ENCODE measurements around the gene GSTT2. TPM values are rescaled to one million over a fixed set of nuclear protein-coding genes. Genes with fewer than 3 reads are reported as not detected.
"Not testable (repeated sequence)": the region's sequence is repeated elsewhere in the genome, so short reads cannot be mapped to it uniquely, and the experiment has no call there.

GSTT2 gene
- total and polyA plus RNA-seq, 5 experiments from 2014 or later = not detected

DNA sequence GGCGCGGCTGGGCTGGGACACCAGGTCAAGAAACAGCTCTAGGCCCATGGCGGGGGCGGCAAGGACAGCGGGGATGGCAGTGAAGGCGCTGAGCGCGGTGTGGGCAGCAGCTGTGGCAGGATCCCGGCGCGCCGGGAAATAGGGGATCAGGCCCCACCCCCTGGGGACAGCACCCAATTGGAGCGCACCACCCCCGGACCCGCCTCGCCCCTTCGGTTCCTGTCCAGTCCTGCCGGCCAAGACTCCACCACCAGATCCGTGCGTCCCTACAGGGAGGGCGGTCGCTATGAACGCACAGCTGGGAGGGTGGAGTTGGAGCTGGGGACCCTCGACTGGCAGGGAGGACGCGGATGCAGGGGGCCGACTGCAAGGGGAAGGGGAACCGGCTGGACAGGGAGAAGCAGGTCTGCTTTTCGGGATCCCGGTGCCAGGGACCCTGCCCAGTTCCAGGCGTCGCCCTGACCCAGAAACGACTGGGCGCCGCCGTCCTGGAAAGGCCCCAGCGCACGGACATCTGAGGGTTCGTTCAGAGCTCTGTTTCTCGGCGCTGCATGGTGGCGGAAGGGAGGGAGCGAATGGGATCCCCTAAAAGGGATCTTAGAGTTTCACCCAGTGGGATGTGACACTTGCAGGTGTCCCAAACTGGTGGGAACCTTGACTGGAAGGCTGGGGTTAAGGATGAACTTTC lies 18.7 kb upstream of the GSTT2 start, which contains the start of gene GSTT2B:
GSTT2B (minus strand) TSS at position 112 of the 688 bp plus-strand sequence; CDS start at position 48, 64 bp downstream.
- H3K4me1 Mint-ChIP-seq, POLR2A ChIA-PET, H3K4me3 Mint-ChIP-seq, H3K36me3 Mint-ChIP-seq, H3K27me3 Mint-ChIP-seq, H3K9me3 Mint-ChIP-seq, H3K27ac Mint-ChIP-seq, ATAC-seq, DNase-seq: not testable (repeated sequence)

DNA sequence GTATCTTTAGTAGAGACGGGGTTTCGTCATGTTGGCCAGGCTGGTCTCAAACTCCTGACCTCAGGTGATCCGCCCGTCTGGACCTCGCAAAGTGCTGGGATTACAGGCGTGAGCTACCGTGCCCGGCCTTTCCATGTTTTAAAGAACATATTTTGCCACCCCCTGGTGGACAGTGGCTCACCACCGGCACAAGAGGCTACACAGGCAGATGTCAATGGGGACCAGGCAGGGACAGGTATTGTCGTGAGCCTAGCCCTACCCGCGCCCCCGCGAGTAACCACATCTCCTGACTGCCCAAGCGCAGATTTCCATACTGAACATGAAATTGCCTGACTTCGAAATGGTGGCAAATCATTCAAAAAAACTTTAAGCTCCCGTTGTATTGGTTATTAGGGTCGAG lies 13.8 kb upstream of the GSTT2 start:
- DNase-seq, H3K27me3 Mint-ChIP-seq, POLR2A ChIA-PET, H3K9me3 Mint-ChIP-seq, H3K27ac Mint-ChIP-seq, H3K4me3 Mint-ChIP-seq: not testable (repeated sequence)
- peak; percentile 44 to 54 for ATAC-seq
- Mint-ChIP-seq H3K4me1 (peaks cover 11 to 21% (median 18%) of the 10 kb centered on the region in 4 donors), H3K36me3 (peaks cover 0 to 17% (median 0%) of the 10 kb centered on the region in 3 donors)

DNA sequence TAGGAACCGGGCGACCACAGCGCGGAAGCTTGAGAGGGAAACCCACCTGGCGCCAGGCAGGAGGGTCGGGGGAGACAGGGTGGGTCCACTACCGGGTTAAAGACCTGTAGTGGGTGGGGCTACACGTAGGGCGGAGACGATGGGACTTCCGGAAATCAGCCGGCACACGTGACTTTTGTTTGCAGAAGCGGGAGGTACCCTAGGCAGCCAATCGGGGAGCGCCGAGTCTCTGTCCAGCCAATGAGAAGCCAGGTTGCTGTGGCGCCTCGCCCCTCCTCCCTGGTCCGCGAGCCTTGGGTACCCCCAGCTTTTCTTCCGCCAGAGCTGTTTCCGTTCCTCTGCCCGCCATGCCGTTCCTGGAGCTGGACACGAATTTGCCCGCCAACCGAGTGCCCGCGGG lies 13.4 kb upstream of the GSTT2 start, which contains the start of gene DDTL:
DDTL (plus strand) TSS at position 321 of the 400 bp plus-strand sequence; CDS start at position 348, 27 bp downstream.
- DNase-seq, H3K4me3 Mint-ChIP-seq, H3K9me3 Mint-ChIP-seq, H3K27ac Mint-ChIP-seq, POLR2A ChIA-PET, H3K27me3 Mint-ChIP-seq: not testable (repeated sequence)
- Mint-ChIP-seq H3K4me1 (peaks cover 11 to 23% (median 22%) of the 10 kb centered on the region in 4 donors), H3K36me3 (peaks cover 0 to 22% (median 0%) of the 10 kb centered on the region in 3 donors)
- ATAC-seq = peak; percentile 95 to 97

DNA sequence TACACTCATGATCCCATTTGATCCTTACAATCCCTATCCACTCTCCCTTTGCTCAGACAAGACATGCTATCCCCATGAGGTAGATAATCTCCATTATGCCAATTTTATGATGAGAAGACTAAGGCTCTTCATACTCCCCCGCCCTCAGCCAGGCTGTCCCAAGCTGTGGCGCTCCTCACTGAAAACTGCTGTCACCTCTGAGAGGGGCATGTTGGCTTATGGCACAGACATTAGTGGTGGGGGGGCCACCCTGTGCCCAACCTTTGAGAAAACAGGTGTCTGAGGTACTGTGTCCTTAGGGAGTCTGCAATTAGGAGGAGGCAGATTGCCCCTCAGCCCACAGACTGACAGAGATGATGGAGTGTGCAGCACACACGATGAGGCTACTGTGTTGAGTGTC lies 10.9 kb upstream of the GSTT2 start:
- Mint-ChIP-seq H3K36me3 (peaks cover 0 to 26% (median 0%) of the 10 kb centered on the region in 3 donors), H3K27ac (peak overlapping the region in 1 of 10 donors; percentile 38), H3K4me1 (peaks cover 11 to 26% (median 26%) of the 10 kb centered on the region in 4 donors), H3K27me3 (no peaks in the 10 kb centered on the region), H3K9me3 (no peaks in the 10 kb centered on the region), H3K4me3 (peak overlapping the region in 5 of 10 donors; percentile 6 to 54 (median 46))
- DNase-seq (no peak), ATAC-seq (no peak)
- POLR2A ChIA-PET = no interaction called here

DNA sequence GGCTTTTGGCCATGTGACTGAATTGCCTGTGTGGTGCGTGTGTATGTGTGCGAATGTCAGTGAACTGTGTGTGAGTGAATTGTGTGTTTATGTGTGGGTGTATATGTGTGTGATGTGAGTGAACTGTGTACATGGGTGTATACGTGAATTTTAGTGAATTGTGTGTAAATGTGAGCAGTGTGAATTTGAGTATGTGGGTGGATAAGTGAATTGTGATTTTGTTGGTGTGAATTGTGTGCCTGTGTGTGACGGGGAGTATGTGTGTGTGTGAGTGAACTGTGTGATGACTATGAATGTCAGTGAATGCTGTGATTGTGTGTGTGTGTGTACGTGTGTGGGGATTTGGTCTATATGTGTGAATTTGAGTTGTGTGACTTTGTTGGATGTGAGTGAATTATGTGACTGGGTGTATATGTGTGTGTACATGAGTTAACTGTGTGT lies 9.7 kb upstream of the GSTT2 start:
- Mint-ChIP-seq H3K27ac (peak overlapping the region in 5 of 10 donors; percentile 14 to 74 (median 24)), H3K4me3 (peak overlapping the region in 3 of 10 donors; percentile 32 to 70 (median 52)), H3K9me3 (no peaks in the 10 kb centered on the region), H3K36me3 (peaks cover 0 to 26% (median 0%) of the 10 kb centered on the region in 3 donors), H3K27me3 (no peaks in the 10 kb centered on the region), H3K4me1 (peaks cover 11 to 26% (median 26%) of the 10 kb centered on the region in 4 donors)
- DNase-seq (no peak), ATAC-seq (no peak)
- POLR2A ChIA-PET = no interaction called here

DNA sequence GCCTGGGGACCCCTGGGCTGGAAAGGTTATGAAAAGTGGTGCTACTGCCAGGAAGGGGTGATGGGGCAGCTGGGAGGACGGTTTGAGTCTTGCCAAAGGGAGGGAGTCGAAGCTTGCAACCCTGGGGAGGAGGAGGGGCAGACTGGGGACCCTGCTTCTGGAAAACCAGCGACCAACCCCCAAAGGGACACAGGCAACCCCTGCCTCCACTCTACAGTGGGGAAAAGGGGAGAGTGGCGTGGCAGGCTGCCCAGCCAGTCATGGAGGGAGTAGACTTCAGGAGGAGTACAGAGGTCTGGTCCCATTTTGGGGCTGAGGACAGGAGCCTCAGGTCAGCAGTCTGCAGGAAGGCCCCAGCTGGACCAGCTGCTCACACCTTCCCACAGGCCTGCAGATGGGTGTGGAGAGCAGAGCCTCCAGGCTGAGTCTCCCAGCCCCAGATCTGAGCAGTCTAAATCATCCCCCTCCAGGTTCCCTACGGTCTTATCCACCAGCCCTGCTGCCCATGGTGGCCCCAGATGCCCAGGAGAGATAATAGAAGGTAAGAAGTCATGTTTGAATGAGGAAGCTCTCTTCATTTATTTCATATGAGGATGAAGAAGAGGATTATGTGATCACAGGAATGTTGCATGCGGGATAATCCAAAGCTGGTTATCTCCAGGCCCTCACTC lies 9.0 kb upstream of the GSTT2 start:
- Mint-ChIP-seq H3K4me3 (peak overlapping the region in 3 of 10 donors; percentile 26 to 70 (median 52)), H3K9me3 (no peaks in the 10 kb centered on the region), H3K36me3 (peaks cover 0 to 26% (median 0%) of the 10 kb centered on the region in 3 donors), H3K4me1 (peaks cover 11 to 26% (median 26%) of the 10 kb centered on the region in 4 donors), H3K27ac (peak overlapping the region in 3 of 10 donors; percentile 11 to 74 (median 49)), H3K27me3 (no peaks in the 10 kb centered on the region)
- ATAC-seq (no peak), DNase-seq (no peak)
- POLR2A ChIA-PET = no interaction called here

DNA sequence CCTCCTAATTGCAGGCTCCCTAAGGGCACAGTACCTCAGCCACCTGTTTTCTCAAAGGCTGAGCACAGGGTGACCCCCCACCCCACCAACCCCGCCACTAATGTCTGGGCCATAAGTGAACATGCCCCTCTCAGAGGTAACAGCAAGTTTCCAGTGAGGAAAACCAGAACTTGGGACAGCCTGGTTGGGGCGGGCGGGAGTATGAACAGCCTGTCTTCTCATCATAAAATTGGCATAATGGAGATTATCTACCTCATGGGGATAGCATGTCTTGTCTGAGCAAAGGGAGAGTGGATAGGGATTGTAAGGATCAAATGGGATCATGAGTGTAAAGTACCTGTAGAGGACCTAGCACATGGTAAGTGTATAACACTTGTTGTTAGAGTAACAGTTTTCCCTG lies 8.0 kb upstream of the GSTT2 start:
- H3K4me3 Mint-ChIP-seq = peak overlapping the region in 3 of 10 donors; percentile 13 to 61 (median 41)
- peaks cover 11 to 26% (median 26%) of the 10 kb centered on the region in 4 donors for H3K4me1 Mint-ChIP-seq
- peak overlapping the region in 2 of 10 donors; percentile 40 to 47 for H3K27ac Mint-ChIP-seq
- H3K27me3 Mint-ChIP-seq, H3K9me3 Mint-ChIP-seq, ATAC-seq, DNase-seq, POLR2A ChIA-PET: not testable (repeated sequence)
- peaks cover 0 to 26% (median 0%) of the 10 kb centered on the region in 3 donors for H3K36me3 Mint-ChIP-seq

DNA sequence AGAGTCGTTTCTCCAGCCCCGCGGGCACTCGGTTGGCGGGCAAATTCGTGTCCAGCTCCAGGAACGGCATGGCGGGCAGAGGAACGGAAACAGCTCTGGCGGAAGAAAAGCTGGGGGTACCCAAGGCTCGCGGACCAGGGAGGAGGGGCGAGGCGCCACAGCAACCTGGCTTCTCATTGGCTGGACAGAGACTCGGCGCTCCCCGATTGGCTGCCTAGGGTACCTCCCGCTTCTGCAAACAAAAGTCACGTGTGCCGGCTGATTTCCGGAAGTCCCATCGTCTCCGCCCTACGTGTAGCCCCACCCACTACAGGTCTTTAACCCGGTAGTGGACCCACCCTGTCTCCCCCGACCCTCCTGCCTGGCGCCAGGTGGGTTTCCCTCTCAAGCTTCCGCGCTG lies 5.6 kb upstream of the GSTT2 start, which contains the start of gene DDT:
DDT (minus strand) TSS at position 97 of the 400 bp plus-strand sequence; CDS start at position 70, 27 bp downstream.
- peaks cover 9 to 22% (median 21%) of the 10 kb centered on the region in 4 donors for H3K4me1 Mint-ChIP-seq
- POLR2A ChIA-PET, H3K4me3 Mint-ChIP-seq, H3K27ac Mint-ChIP-seq, H3K27me3 Mint-ChIP-seq, DNase-seq, H3K9me3 Mint-ChIP-seq: not testable (repeated sequence)
- ATAC-seq = peak; percentile 96 to 98
- peaks cover 0 to 22% (median 0%) of the 10 kb centered on the region in 3 donors for H3K36me3 Mint-ChIP-seq

DNA sequence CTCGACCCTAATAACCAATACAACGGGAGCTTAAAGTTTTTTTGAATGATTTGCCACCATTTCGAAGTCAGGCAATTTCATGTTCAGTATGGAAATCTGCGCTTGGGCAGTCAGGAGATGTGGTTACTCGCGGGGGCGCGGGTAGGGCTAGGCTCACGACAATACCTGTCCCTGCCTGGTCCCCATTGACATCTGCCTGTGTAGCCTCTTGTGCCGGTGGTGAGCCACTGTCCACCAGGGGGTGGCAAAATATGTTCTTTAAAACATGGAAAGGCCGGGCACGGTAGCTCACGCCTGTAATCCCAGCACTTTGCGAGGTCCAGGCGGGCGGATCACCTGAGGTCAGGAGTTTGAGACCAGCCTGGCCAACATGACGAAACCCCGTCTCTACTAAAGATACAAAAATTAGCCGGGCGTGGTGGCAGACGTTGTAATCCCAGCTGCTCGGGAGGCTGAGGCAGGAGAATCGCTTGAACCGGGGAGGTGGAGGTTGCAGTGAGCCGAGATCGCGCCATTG lies 5.0 kb upstream of the GSTT2 start:
- peaks cover 7 to 18% (median 16%) of the 10 kb centered on the region in 4 donors for H3K4me1 Mint-ChIP-seq
- H3K27ac Mint-ChIP-seq, POLR2A ChIA-PET, H3K4me3 Mint-ChIP-seq, H3K9me3 Mint-ChIP-seq, H3K27me3 Mint-ChIP-seq, DNase-seq: not testable (repeated sequence)
- H3K36me3 Mint-ChIP-seq = peaks cover 0 to 18% (median 0%) of the 10 kb centered on the region in 3 donors
- peak; percentile 43 to 52 for ATAC-seq

DNA sequence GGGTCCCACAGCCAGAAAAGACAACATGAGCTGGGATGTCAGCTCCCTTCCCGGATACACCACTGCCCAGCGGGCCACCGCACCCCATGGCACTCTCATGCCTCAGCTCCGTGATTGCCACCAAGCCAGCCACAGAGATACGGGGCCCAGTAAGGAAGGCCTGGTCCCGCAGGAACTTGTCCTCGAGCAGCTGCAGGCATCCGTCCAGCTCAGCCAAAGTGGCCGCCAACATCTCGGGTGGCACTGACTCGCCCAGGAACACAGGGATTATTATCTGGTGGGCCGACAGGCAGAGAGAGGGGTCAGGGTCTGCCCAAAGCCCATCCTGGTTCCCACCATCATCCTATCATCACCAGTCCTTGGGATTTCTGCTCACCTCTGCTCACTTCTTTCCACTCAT lies 2.6 kb upstream of the GSTT2 start:
- H3K36me3 Mint-ChIP-seq, ATAC-seq, H3K27me3 Mint-ChIP-seq, DNase-seq, H3K4me3 Mint-ChIP-seq, H3K27ac Mint-ChIP-seq, H3K9me3 Mint-ChIP-seq, H3K4me1 Mint-ChIP-seq, POLR2A ChIA-PET: not testable (repeated sequence)

DNA sequence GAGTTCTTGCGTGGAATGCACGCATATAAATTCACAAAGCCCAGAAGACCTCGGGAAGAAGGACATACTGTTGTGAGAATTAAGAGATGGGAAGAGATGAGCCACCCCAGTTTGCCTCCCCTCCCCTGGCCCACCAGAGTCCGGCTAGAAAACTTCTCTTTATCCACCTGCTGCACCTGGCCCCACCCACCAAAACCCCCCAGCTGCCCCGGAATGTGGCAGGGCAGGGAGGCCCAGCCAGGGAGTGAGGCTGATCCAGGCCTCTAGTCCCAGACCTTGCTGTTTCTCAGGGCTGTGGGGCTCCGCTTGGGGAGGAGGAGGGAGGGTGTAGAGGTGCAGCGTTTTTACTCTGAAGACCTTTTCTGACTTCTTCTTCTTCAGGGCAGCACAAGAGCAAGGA lies 633 bp downstream of the GSTT2 start:
- DNase-seq, H3K36me3 Mint-ChIP-seq, POLR2A ChIA-PET, ATAC-seq, H3K27ac Mint-ChIP-seq, H3K9me3 Mint-ChIP-seq, H3K4me3 Mint-ChIP-seq, H3K4me1 Mint-ChIP-seq, H3K27me3 Mint-ChIP-seq: not testable (repeated sequence)

DNA sequence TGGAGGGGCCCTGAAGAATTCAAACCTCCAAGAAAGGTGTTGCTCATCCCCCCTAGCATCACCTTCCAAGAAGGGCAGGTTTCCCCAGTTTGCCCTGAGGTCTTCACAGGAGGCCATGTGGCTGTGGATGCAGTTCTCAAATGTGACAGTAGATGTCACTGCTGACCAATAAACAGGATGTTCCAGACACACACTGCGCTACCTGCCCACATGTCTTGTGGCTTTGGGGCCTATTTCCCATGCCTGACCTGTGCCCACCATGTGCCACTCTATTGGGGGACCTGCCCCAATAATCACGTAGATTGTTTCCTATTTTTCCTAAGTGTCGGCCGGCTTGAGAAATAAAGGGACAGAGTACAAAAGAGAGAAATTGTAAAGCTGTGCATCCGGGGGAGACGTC lies 4.5 kb downstream of the GSTT2 start:
- peak in 1 of 2 donors; percentile 94 for ATAC-seq
- Mint-ChIP-seq H3K9me3 (no peaks in the 10 kb centered on the region), H3K27ac (peak overlapping the region in 1 of 10 donors; percentile 18), H3K4me3 (no peak overlapping the region), H3K27me3 (peaks cover 0 to 2% (median 0%) of the 10 kb centered on the region in 5 donors), H3K36me3 (no peaks in the 10 kb centered on the region), H3K4me1 (peaks cover 2 to 5% (median 3%) of the 10 kb centered on the region in 4 donors)
- DNase-seq = peak in 6 of 10 donors; percentile 25 to 77 (median 60)
- POLR2A ChIA-PET = no interaction called here

DNA sequence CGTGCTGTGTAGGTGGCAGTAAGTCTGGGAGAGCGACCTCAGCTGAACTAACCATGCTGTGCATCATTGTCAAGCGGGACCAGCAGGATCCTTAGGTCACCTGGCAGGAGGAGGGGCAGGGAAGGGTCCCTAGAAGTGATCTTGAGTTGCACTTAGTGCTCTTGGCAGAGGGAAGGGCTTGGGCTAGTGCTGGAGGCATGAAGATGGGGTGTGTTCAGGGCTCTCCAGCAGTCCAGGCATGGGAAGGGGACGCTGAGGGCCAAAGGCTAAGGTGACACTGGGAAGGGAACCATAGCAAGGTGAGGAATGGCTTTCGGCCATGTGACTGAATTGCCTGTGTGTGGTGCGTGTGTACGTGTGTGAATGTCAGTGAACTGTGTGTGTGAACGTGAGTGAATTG lies 6.2 kb downstream of the GSTT2 start:
- H3K4me3 Mint-ChIP-seq, H3K27me3 Mint-ChIP-seq, H3K4me1 Mint-ChIP-seq, H3K9me3 Mint-ChIP-seq, POLR2A ChIA-PET, DNase-seq, ATAC-seq, H3K36me3 Mint-ChIP-seq: not testable (repeated sequence)
- peak overlapping the region in 1 of 10 donors; percentile 58 for H3K27ac Mint-ChIP-seq

Measured in naive thymus-derived CD8-positive, alpha-beta T cell (primary cell).